Gastrocnemius medialis (tissue), 4 donors: Measurements from ENCODE around the gene TSHZ3. TPM values are rescaled to one million over a fixed set of nuclear protein-coding genes. Genes with fewer than 3 reads are reported as not detected.

ENCODE experiments used
- ATAC-seq, 2 donors: fragments of 150-250 bp; one replicate each; pipeline ENCODE4 v1.9.1; 2016
- DNase-seq, 2 donors: peaks; one replicate each; pipeline ENCODE4 v3.0.0-alpha.2; 2019
- H3K27ac ChIP-seq, 4 donors: fragments of 200-600 bp; sonication (generic); 1 replicate in 1 of 4; 2 replicates in 3 of 4; pipeline ENCODE4 v1.5.1; 2016 to 2018; ENCODE audit warnings: mild to moderate bottlenecking in 2 of 4, moderate library complexity in 1 of 4
- H3K27me3 ChIP-seq, 3 donors: fragments of 200-600 bp; sonication (generic) in 2 of 3; 1 replicate in 1 of 3; 2 replicates in 2 of 3; pipeline versions ENCODE4 v1.5.1 to v1.6.0; 2016 to 2019; ENCODE audit warnings: mild to moderate bottlenecking in 1 of 3, moderate library complexity in 1 of 3
- H3K36me3 ChIP-seq, 2 donors: fragments of 200-600 bp; sonication (generic) in 1 of 2; one replicate each; pipeline ENCODE4 v1.5.1; 2017 to 2018
- H3K4me1 ChIP-seq, 2 donors: fragments of 200-600 bp; sonication (generic) in 1 of 2; one replicate each; pipeline ENCODE4 v1.5.1; 2016 to 2017; ENCODE audit warnings: mild to moderate bottlenecking in 2 of 2
- H3K4me3 ChIP-seq, 4 donors: fragments of 200-600 bp; sonication (generic) in 3 of 4; 1 replicate in 1 of 4; 2 replicates in 3 of 4; pipeline ENCODE4 v1.5.1; 2016 to 2019; ENCODE audit warnings: mild to moderate bottlenecking in 2 of 4
- H3K9me3 ChIP-seq, 3 donors: fragments of 200-600 bp; sonication (generic) in 2 of 3; 1 replicate in 1 of 3; 2 replicates in 2 of 3; pipeline ENCODE4 v1.5.1; 2016 to 2019
- CTCF ChIP-seq, 5 experiments: fragments of 450-650 bp in 3 of 5; fragments of 200-600 bp in 2 of 5; sonication (generic) in 2 of 5; IDR thresholded peaks in 4 of 5; conservative IDR thresholded peaks in 1 of 5; 1 replicate in 4 of 5; 2 replicates in 1 of 5; pipeline ENCODE4 v1.5.1; 2016 to 2019; ENCODE audit warnings: antibody characterized with exemption in 5 of 5, mild to moderate bottlenecking in 3 of 5, moderate library complexity in 3 of 5
- POLR2A ChIP-seq, 2 donors: fragments of 450-650 bp; IDR thresholded peaks; one replicate each; pipeline ENCODE4 v1.6.1; 2017; ENCODE audit warnings: antibody characterized with exemption in 2 of 2, mild to moderate bottlenecking in 2 of 2, moderate library complexity in 2 of 2
- in situ Hi-C, 4 donors: fragments of 200-750 bp; cut with MboI; loops; one replicate each; pipeline versions ENCODE4 v1.15.0 to v1.8.0; 2017; ENCODE audit warnings: low sequenced_read_pairs in 4 of 4
- intact Hi-C: fragments of 100-400 bp; cut with DNase I; formaldehyde crosslinking; loops from one replicate; pipeline ENCODE4 v1.15.1; 2023; ENCODE audit warnings: low total_unique reads
- total RNA-seq, 4 donors: library from RNA; depleted of rRNA; stranded (reverse); fragments of >200 nt; gene quantifications; one replicate each; pipeline versions ENCODE4 v1.1.0 to v1.2.3, GENCODE V29; 2016

TSHZ3 gene
- total RNA-seq, 4 donors from 2014 or later: 1.6 to 2.3 (median 1.9) TPM

DNA sequence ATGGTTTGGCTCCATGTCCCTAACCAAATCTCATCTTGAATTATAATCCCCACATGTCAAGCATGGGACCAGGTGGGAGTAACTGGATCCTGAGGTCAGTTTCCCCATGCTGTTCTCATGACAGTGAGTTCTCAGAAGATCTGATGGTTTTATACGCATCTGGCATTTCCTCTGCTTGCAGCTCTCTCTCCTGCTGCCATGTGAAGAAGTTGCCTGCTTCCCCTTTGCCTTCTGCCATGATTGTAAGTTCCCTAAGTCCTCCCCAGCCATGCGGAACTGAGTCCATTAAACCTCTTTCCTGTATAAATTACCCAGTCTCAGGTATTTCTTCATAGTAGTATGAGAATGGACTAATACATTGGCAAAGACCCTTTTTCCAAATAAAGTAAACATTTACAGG is 96.8 kb downstream of the TSHZ3 start:
- ATAC-seq: no peak
- no peaks in the 10 kb centered on the region for H3K9me3 ChIP-seq
- DNase-seq: no peak

DNA sequence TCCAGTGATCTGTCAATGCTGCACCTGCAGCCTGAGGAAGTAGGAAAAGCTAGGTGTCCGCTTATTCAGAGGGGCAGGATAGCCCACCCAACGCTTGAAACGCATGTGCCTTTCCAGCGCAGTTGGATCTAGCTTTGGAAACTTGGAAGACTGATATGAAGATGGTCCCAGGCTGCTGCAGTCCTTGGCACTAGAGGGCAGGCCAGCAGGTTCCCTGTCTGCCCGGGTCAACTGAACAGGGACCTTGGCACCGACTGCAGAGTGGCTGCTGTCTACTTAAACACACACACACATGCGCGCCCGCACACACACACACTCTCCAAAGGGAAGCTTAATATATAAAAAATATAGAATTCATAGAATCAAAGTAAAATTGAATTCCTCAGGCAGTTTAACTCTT is 100.0 kb downstream of the TSHZ3 start:
- ATAC-seq (no peak), DNase-seq (no peak)
- no peaks in the 10 kb centered on the region for H3K4me1 ChIP-seq
- H3K27me3 ChIP-seq: no peaks in the 10 kb centered on the region
- intact Hi-C loops (no loop called here), in situ Hi-C loops (no loop called here)
- no peaks in the 10 kb centered on the region for H3K9me3 ChIP-seq
- TF ChIP-seq CTCF (IDR thresholded peaks at IDR 0.05 in 4 of 5, conservative IDR thresholded peaks at IDR 0.05 in 1 of 5) (no peak), POLR2A (IDR thresholded peaks at IDR 0.05) (no peak)
- no peak overlapping the region for H3K27ac ChIP-seq
- no peaks in the 10 kb centered on the region for H3K36me3 ChIP-seq
- H3K4me3 ChIP-seq: no peak overlapping the region

More for the DNA sequence above, 96.8 kb downstream of the TSHZ3 start:
- intact Hi-C loops: no loop called here
- peaks cover 0 to 5% (median 0%) of the 10 kb centered on the region in 3 donors for H3K27me3 ChIP-seq
- H3K4me1 ChIP-seq: no peaks in the 10 kb centered on the region
- no peaks in the 10 kb centered on the region for H3K36me3 ChIP-seq
- TF ChIP-seq POLR2A (IDR thresholded peaks at IDR 0.05): no peak
- TF ChIP-seq CTCF (IDR thresholded peaks at IDR 0.05 in 4 of 5, conservative IDR thresholded peaks at IDR 0.05 in 1 of 5): no peak
- in situ Hi-C loops: no loop called here
- no peak overlapping the region for H3K27ac ChIP-seq
- no peak overlapping the region for H3K4me3 ChIP-seq

- no peak for ATAC-seq
- in situ Hi-C loops: no loop called here
These were observed 113.4 kb downstream of the TSHZ3 start for GRCh38 chr19:31235806-31236205.

DNA sequence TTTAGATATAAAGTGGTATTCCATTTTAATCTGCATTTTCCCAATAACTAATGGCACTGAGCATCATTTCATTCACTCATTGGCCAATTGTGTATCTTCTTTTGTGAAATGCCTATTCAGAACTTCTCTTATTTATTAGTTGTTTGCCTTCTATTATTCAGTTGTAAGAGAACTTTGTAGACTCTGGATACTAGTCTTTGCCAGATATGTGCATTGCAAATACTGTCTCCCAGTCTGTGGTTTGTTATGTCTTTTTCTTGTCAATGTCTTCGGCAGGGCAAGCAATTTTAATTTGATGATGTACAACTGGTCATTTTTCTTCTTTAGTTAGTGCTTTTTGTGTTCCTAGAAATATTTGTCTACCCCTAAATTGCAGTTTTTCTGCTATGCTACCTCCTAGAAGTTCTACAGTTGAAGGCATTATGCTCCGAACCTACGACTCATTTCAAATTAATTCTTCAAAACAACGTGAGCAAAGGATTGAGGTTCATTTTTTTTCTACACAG is 115.9 kb downstream of the TSHZ3 start:
- DNase-seq (no peak), ATAC-seq (no peak)
- H3K4me3 ChIP-seq: no peak overlapping the region
- in situ Hi-C loops: no loop called here
- TF ChIP-seq CTCF (IDR thresholded peaks at IDR 0.05 in 4 of 5, conservative IDR thresholded peaks at IDR 0.05 in 1 of 5): no peak
- TF ChIP-seq POLR2A (IDR thresholded peaks at IDR 0.05): no peak
- H3K27ac ChIP-seq: no peak overlapping the region
- no peaks in the 10 kb centered on the region for H3K36me3 ChIP-seq
- H3K9me3 ChIP-seq: no peaks in the 10 kb centered on the region
- H3K27me3 ChIP-seq: no peaks in the 10 kb centered on the region
- H3K4me1 ChIP-seq: no peaks in the 10 kb centered on the region
- intact Hi-C loops: no loop called here

More at GRCh38 chr19:31235806-31236205, 113.4 kb downstream of the TSHZ3 start:
- H3K36me3 ChIP-seq: no peaks in the 10 kb centered on the region
- no peak for TF ChIP-seq POLR2A (IDR thresholded peaks at IDR 0.05)
- TF ChIP-seq CTCF (IDR thresholded peaks at IDR 0.05 in 4 of 5, conservative IDR thresholded peaks at IDR 0.05 in 1 of 5): no peak
- intact Hi-C loops: no loop called here
- no peaks in the 10 kb centered on the region for H3K4me1 ChIP-seq
- DNase-seq: no peak
- H3K27ac ChIP-seq: no peak overlapping the region
- H3K9me3 ChIP-seq: no peaks in the 10 kb centered on the region
- H3K4me3 ChIP-seq: no peak overlapping the region
- H3K27me3 ChIP-seq: no peaks in the 10 kb centered on the region

DNA sequence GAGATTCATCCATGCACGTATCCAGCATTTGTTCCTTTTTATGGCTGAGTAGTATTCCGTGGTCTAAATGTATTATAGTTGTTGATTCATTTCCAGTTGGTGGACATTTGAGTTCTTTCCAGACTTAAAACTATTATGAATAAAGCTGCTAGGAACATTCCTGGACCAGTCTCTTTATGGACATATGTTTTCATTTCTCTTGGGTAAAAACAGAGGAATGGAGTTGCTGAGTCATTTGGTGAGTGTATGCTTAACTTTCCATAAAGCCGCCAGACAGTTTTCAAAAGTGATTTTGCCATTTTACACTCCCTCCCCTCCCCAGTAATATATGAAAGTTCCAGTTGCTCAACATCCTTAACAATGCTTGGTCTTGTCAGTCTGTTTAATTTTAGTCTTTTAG is 116.4 kb downstream of the TSHZ3 start:
- Histone ChIP-seq H3K27ac (no peak overlapping the region), H3K4me3 (no peak overlapping the region), H3K4me1 (no peaks in the 10 kb centered on the region), H3K27me3 (no peaks in the 10 kb centered on the region), H3K9me3 (no peaks in the 10 kb centered on the region), H3K36me3 (no peaks in the 10 kb centered on the region)
- in situ Hi-C loops (no loop called here), intact Hi-C loops (no loop called here)
- DNase-seq (no peak), ATAC-seq (no peak)
- no peak for TF ChIP-seq POLR2A (IDR thresholded peaks at IDR 0.05)
- TF ChIP-seq CTCF (IDR thresholded peaks at IDR 0.05 in 4 of 5, conservative IDR thresholded peaks at IDR 0.05 in 1 of 5): no peak
